Activated CD4-positive, CD25-positive, alpha-beta regulatory T cell treated with anti-CD3 and anti-CD28 coated beads, Interleukin-2, amount 50 U/mL, for 16 hours (primary cell): ENCODE data around the gene RNF187.
A peak's percentile ranks its signal among the peaks of the same experiment; 100 is the strongest.
"Not testable (repeated sequence)": the region's sequence is repeated elsewhere in the genome, so short reads cannot be mapped to it uniquely, and the experiment has no call there.

Source experiments
- DNase-seq: peaks from one replicate; pipeline ENCODE4 v3.0.0-alpha.2; 2020; ENCODE audit warnings: low read depth, low spot score

Gene RNF187

DNA sequence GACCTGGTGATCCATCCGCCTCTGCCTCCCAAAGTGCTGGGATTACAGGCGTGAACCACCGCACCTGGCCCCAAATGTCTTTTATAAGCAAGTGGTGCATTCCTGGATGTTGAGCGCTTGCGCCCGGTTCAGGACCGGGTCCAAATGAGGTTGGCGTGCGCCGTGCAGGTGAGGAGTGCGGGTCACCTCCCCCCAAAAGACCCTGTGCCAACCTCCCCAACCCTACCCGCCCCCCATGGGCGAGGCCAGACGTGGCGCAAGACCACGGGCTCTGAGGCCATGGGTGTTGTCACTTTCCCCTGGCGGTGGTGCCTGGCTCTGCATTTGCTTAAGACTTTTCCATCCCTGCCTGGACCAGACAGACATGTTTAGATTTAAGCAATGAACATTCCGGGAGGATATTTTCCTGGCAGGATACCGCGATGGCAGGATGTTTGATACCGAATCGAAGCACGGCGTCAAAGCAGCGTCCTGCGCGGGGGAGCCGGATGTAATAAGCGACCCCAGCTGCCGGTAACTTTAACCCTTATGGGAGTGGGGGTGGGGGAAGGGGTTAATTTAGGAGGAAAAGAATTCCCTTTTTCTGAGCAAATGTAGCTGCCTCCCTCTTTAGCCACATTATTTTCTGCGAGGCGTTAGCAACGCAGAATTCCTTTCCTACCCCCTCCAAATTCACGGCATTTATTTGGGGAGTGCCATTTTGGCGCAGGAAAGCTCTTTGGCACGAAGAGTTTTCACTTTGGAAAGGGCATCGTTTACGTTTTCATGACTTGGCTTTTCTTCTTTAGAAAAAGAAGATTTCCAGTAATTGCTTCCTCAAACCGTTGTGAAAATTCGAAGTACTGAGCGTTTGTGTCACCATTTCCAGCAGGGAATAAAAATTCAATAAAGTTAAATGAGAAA is 27.8 kb upstream of the RNF187 start:
- no peak for DNase-seq

DNA sequence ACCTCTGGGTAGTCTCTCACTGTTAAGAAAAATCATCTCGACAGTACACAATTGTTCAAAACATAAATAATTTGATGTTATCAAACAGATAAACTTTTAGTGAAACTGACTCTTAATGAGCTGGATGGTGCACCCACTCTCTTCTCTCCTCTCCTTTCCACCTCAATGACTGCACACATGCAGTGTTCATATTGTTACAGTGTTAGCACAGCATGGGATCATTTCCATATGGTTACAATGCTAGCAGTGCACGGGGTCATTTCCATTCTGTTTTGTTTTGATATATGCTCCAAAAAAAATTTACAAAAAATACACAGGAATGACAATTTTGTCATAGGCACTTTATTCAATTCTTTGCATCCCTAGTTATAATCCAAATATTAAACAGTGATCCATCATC is 26.4 kb upstream of the RNF187 start:
- DNase-seq = no peak

GRCh38 chr1:228462560-228462959 is 24.6 kb upstream of the RNF187 start:
- DNase-seq = no peak

DNA sequence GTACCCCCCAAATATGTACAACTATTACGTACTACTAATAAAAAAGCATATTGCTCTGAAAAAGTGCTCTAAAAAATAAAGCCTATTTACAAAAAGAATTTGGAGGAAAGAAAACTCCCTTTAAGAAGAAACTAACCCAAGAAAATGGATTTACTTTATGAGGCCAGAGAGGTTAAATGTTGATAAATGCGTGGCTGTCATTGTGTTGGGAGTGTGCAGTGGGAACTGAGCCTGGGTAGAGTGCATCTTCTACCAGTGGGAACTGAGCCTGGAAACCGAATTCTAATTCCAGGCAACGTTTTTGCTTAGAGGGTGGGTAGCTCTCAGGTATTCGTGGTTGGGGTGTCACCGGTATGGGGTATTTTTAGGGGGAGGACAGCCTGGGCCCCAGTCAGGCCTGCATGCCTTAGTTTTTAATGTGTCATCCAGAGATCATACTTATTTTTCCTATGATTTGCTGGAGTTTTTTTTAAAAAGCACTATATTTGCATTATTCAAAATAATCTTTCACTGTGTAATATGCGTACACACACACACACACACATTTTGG is 24.1 kb upstream of the RNF187 start:
- DNase-seq = no peak

DNA sequence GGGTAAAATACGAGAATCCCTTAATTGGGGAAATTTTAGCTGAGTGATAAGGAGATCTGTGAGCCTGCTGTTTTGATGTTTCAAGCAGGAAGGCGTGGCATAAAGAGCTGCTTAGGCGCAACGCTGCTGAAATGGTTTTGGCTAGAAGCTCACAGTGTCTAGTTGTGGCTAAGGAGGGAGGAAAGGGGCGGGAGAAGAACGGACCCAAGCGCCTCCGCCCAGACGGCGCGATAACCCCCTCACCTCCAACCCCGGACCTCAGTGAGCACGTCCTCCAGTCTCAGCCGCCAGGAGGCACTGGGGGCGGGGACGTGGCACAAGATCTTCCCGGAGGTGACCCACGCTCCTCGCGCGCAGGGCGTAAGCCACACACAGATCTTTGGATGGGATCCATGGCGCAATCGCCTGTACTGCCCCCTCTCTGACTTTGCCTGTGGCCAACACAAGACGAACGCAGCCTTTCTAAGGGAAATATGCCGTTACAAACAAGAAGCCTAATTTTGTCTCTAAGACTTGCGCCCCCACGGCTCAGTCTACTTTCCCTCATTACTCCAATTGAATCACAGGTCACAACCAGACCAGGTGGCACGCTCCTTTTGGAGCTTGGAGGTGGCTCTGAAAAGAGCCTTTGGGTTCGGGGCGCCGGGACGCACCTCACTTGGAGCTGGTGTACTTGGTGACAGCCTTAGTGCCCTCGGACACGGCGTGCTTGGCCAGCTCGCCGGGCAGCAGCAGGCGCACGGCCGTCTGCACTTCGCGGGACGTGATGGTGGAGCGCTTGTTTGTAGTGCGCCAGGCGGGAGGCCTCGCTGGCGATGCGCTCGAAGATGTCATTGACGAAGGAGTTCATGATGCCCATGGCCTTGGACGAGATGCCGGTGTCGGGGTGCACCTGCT is 23.4 kb upstream of the RNF187 start:
- peak; percentile 23 for DNase-seq

DNA sequence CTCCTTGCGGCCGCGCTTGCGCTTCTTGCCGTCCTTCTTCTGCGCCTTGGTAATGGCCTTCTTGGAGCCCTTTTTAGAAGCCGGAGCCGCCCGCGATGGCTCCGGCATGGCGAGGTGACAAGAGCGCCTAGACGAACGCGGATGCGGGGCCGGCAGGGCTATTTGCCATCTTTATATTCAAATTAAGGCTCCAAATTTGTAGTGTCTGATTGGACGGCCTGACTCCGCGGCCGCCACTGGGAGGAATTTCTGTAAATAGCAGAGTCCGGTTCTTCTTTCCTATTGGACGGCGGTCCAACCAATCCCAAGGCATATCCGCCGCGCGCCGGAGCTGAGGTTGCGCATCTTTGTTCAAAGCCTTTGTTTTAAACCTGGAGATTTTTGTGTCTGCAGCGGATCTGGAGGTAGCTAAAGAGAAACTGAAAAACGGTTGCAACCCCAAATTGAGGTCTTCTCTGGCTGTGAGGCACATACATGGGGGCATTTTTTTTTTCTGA is 22.6 kb upstream of the RNF187 start:
- DNase-seq = peak; percentile 83

DNA sequence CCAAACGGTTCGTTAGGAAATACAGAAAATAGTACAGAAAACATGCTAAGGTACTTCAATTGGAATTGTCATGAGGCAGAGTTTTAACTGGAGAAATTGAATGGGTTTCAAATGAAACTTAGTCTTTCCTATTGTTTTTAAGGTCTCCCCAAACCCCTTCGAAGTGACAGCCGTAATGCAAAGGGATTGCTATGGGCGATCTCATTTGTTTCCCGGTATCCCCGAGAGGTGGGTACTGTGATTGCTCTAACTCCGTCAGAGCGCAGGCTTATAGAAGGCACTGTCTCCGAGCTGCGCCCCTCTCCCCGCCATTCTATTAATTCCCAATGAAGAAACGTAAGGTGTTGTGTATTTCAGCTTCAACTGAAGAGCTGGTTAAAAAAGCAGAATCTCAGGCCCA is 22.0 kb upstream of the RNF187 start:
- no peak for DNase-seq

- no peak for DNase-seq
Observed at GRCh38 chr1:228465571-228466146, 21.5 kb upstream of the RNF187 start.

- not testable (repeated sequence) for DNase-seq
Observed at GRCh38 chr1:228468188-228468587, 19.0 kb upstream of the RNF187 start.

DNA sequence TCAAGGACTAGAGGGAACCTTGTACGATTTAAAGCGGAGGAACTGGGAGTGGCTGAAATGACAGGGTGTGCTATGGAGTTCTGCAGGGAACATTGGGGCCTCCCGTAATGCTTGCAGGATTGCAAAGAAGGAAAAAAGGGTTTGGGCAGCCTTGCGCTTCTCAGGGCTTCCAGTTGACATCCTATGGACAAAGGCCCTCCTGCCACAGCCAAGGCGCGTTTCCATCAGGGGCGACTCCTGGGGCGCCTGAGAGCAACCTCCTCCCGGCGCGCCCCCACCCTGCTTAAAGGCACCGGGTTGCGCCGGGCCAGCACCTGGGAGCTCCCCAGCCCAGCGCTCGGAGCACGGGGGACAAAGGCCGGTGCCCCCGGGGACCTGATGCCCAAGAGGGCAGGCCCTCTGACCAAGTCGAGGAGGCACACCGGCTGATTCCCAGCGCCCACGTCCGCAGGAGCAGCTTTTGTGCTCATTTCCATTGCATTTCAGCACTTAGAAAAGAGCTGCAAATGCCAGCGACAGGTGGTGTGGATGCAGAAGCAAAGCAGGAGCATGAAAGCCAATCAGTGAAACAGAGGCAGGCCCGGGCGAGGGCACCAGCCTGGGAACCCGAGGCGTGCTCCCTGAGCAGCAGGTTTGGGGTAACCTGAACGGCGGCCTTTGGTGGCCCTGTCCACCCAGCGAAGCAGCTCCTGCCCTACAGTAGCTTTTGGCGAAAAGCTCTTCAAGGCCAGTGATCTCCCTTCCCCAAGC is 17.6 kb upstream of the RNF187 start:
- no peak for DNase-seq

- DNase-seq = no peak
Observed at GRCh38 chr1:228471154-228471761, 15.9 kb upstream of the RNF187 start.

GRCh38 chr1:228471762-228472398 is 15.3 kb upstream of the RNF187 start:
- DNase-seq = no peak

DNA sequence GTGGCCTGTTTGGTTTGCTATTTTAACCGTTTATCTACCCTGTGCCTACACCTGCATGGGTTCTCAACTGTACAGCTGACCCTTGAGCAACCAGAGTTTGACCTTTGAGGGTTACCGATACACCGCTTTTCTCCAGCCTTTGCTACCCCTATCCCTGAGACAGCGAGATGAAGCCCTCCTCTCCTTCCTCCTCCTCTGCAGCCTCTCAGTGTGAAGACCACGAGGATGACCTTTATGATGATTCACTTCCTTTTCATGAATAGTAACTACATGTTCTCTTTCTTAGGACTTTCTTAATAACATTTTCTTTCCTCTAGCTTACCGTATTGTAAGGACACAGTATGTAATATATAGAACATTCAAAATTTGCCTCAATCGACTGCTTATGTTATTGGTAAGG is 14.5 kb upstream of the RNF187 start:
- no peak for DNase-seq

GRCh38 chr1:228474507-228474906 is 12.7 kb upstream of the RNF187 start:
- DNase-seq = no peak

DNA sequence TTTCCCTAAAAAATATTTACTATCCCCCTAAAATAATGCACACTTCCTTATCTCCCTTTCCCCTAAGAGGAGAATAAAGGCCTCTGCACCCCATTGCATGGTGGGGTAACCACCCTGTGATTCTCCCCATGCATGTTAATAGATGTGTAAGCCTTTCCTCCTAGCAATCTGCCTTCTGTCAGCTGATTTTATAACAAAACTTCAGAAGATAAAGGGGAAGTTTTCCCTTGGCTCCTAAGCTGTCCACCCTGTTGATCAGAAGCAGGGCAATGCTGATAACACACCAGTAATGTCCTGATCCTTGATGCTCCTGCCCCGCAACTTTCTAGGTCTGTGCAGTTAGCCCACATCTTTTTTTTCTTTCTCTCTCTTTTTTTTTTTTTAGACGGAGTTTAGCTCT is 11.4 kb upstream of the RNF187 start:
- DNase-seq = no peak

GRCh38 chr1:228477263-228477662 is 9.9 kb upstream of the RNF187 start:
- no peak for DNase-seq

DNA sequence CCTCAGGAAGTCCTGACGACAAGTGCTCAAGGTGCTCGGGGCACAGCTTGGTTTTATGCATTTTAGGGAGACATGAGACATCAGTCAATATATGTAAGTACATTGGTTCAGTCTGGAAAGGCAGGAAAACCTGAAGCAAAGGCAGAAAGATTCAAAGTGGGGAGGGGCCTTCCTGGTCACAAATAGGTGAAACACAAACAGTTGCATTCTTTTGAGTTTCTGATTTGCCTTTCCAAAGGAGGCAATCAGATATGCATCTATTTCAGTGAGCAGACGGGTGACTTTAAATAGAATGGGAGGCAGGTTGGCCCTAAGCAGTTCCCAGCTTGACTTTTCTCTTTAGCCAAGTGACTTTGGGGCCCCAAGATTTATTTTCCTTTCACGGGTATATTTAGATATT is 8.9 kb upstream of the RNF187 start:
- DNase-seq = no peak

DNA sequence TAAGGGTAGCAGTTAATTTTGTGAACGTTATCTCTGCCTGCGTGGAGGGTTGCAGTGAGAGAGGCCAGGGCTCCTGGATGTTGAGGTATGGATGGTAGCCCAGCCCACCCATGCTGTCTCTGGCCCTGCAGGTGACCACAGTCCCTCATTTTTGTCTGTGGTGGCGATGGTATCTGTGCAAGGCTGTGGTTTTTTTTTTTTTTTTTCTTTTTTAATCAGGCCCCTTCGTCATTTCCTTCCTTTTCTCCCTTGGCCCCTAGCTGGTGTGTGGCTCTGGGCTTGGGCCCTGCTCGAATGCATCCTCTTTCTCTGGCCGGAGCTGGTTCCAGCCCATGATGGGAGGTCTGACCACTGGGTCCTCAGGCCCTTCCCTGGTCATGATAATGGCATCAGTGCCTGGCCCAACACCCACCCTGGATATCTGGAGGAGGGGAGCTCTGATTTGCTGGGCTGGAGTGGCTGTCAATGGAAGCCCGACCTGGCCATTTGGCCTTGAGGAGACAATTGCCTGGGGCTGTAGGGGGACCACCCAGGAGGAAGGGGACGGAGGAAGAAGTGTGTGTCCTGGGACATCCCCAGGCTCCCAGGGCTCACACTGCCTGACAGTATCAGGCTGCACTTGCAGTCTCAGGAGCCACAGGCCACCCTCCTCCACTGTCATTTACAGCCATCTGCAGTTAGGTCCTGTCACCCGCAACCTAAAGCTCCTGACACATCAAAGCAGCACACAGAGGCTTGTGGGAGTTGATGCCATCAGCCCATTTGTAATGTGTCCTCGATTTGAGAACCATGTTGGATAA is 8.1 kb upstream of the RNF187 start:
- DNase-seq = no peak

- no peak for DNase-seq
Observed at GRCh38 chr1:228483789-228484188, 3.4 kb upstream of the RNF187 start.
